Ishikawa (cell line): ENCODE results near the gene DPYSL4.

Experiments
- CEBPB ChIP-seq: IDR thresholded peaks from 2 replicates; pipeline ENCODE4 v1.6.1; 2012
- CREB1 ChIP-seq: IDR thresholded peaks from 2 replicates; pipeline ENCODE4 v1.6.1; 2012; ENCODE audit warnings: low read depth
- EGR1 ChIP-seq: IDR thresholded peaks from 2 replicates; pipeline ENCODE4 v1.6.1; 2012
- EP300 ChIP-seq: IDR thresholded peaks from 2 replicates; pipeline ENCODE4 v1.6.1; 2012; ENCODE audit warnings: borderline replicate concordance
- FOXM1 ChIP-seq: IDR thresholded peaks from 2 replicates; pipeline ENCODE4 v1.6.1; 2012; ENCODE audit warnings: low read depth, borderline replicate concordance
- NFIC ChIP-seq: IDR thresholded peaks from 2 replicates; pipeline ENCODE4 v1.6.1; 2012
- RAD21 ChIP-seq: IDR thresholded peaks from 2 replicates; pipeline ENCODE4 v1.6.1; 2012; ENCODE audit warnings: low read depth
- TAF1 ChIP-seq: IDR thresholded peaks from 2 replicates; pipeline ENCODE4 v1.6.1; 2012; ENCODE audit warnings: low read depth, mild to moderate bottlenecking
- TCF12 ChIP-seq: IDR thresholded peaks from 2 replicates; pipeline ENCODE4 v1.6.1; 2012; ENCODE audit warnings: low read depth
- TEAD4 ChIP-seq: IDR thresholded peaks from 2 replicates; pipeline ENCODE4 v1.6.1; 2012
- ZBTB7A ChIP-seq: IDR thresholded peaks from 2 replicates; pipeline ENCODE4 v1.6.1; 2012; ENCODE audit warnings: low read depth
- TF ChIP-seq, protein P1 (sequence below): IDR thresholded peaks from 2 replicates; pipeline ENCODE4 v1.6.1; 2012; ENCODE audit warnings: low read depth, mild to moderate bottlenecking
- TF ChIP-seq, protein P2 (sequence below): IDR thresholded peaks from 2 replicates; pipeline ENCODE4 v1.6.1; 2012
- TF ChIP-seq, protein P3 (sequence below): IDR thresholded peaks from 2 replicates; pipeline ENCODE4 v1.6.1; 2012

DNA sequence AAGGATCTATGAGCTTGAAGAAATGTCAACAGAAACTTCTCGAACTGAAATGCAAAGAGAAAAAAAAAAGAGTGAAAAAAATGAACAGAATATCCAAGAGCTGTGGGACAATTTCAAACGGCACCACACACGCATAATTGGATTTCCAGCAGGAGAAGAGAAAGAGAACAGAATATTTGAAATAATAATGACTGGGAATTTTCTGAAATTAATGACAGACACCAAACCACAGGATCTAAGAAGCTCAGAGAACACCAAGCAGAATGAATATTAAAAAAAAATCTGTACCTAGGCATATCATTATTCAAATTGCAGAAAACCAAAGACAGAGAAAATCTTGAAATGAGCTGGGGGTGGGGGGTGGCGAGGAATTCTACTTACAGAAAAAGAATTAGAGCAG lies 27.2 kb downstream of the DPYSL4 start:
- no peak for TF ChIP-seq EGR1
- TF ChIP-seq TCF12: no peak
- TF ChIP-seq, protein P1, sequence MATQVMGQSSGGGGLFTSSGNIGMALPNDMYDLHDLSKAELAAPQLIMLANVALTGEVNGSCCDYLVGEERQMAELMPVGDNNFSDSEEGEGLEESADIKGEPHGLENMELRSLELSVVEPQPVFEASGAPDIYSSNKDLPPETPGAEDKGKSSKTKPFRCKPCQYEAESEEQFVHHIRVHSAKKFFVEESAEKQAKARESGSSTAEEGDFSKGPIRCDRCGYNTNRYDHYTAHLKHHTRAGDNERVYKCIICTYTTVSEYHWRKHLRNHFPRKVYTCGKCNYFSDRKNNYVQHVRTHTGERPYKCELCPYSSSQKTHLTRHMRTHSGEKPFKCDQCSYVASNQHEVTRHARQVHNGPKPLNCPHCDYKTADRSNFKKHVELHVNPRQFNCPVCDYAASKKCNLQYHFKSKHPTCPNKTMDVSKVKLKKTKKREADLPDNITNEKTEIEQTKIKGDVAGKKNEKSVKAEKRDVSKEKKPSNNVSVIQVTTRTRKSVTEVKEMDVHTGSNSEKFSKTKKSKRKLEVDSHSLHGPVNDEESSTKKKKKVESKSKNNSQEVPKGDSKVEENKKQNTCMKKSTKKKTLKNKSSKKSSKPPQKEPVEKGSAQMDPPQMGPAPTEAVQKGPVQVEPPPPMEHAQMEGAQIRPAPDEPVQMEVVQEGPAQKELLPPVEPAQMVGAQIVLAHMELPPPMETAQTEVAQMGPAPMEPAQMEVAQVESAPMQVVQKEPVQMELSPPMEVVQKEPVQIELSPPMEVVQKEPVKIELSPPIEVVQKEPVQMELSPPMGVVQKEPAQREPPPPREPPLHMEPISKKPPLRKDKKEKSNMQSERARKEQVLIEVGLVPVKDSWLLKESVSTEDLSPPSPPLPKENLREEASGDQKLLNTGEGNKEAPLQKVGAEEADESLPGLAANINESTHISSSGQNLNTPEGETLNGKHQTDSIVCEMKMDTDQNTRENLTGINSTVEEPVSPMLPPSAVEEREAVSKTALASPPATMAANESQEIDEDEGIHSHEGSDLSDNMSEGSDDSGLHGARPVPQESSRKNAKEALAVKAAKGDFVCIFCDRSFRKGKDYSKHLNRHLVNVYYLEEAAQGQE: no peak
- no peak for TF ChIP-seq NFIC
- TF ChIP-seq TAF1: no peak
- TF ChIP-seq EP300: no peak
- TF ChIP-seq, protein P2, sequence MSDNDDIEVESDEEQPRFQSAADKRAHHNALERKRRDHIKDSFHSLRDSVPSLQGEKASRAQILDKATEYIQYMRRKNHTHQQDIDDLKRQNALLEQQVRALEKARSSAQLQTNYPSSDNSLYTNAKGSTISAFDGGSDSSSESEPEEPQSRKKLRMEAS: no peak
- TF ChIP-seq CEBPB: no peak
- TF ChIP-seq, protein P3, sequence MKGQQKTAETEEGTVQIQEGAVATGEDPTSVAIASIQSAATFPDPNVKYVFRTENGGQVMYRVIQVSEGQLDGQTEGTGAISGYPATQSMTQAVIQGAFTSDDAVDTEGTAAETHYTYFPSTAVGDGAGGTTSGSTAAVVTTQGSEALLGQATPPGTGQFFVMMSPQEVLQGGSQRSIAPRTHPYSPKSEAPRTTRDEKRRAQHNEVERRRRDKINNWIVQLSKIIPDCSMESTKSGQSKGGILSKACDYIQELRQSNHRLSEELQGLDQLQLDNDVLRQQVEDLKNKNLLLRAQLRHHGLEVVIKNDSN: no peak
- TF ChIP-seq CREB1: no peak
- TF ChIP-seq ZBTB7A: no peak
- TF ChIP-seq RAD21: no peak
- no peak for TF ChIP-seq TEAD4
- TF ChIP-seq FOXM1: no peak
